ENCODE results near the gene GRIK2.

Gene GRIK2

DNA sequence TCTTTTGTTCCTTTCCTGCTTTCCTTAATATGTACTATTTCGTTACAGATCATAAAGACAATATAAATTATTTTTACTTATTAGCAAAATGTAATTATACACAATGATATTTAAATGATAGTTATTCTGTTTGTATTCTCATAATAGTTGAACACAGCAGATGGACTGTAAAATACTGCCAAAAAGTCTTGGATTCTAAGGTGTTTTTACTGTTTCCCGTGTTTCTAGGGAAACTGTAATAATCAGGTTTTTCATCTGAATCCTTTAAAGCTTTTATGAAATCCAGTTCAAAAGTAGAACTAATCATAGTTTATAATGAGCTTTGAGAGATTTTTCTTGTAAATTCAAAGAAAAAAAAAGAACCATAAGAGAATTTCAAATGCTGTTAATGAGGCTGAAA, 148.4 kb downstream of the GRIK2 start:
- DNase-seq (ENCODE audit: low read depth), result no peak
- no peak for TF ChIP-seq CTCF (conservative IDR thresholded peaks at IDR 0.05; ENCODE audit: low read depth, low read length)
- no peak overlapping the region for H3K4me3 ChIP-seq (ENCODE audit: low read length)

GRCh38 chr6:101543796-101544195, 150.3 kb downstream of the GRIK2 start:
- DNase-seq (ENCODE audit: low read depth), result no peak
- TF ChIP-seq CTCF (conservative IDR thresholded peaks at IDR 0.05; ENCODE audit: low read depth, low read length), result no peak
- H3K4me3 ChIP-seq (ENCODE audit: low read length), result no peak overlapping the region

DNA sequence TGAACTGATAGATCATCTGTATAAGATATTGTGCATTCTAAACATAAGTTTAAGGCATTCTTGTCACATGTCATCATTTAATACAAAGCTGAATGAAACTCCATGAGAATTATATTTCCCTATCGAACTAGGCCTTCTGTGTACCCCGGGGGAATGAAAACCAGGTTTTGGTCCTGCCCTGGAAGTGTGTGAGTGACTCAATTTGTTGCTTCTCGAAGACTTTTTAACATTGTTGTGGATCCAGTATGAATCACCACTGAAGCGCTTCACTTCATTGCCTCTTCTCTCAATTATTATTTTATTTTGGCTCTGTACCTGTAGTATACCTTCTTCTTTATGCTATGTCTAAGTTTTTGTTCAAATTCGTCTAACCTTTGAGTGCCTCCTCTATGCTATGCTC, 150.8 kb downstream of the GRIK2 start:
- no peak for TF ChIP-seq CTCF (conservative IDR thresholded peaks at IDR 0.05; ENCODE audit: low read depth, low read length)
- H3K4me3 ChIP-seq (ENCODE audit: low read length), result no peak overlapping the region
- no peak for DNase-seq (ENCODE audit: low read depth)

GRCh38 chr6:101545191-101545590, 151.7 kb downstream of the GRIK2 start:
- DNase-seq (ENCODE audit: low read depth), result no peak
- no peak overlapping the region for H3K4me3 ChIP-seq (ENCODE audit: low read length)
- TF ChIP-seq CTCF (conservative IDR thresholded peaks at IDR 0.05; ENCODE audit: low read depth, low read length), result no peak

- no peak overlapping the region for H3K4me3 ChIP-seq (ENCODE audit: low read length)
- TF ChIP-seq CTCF (conservative IDR thresholded peaks at IDR 0.05; ENCODE audit: low read depth, low read length), result no peak
- no peak for DNase-seq (ENCODE audit: low read depth)
Measured at GRCh38 chr6:101550451-101550850, 156.9 kb downstream of the GRIK2 start.

DNA sequence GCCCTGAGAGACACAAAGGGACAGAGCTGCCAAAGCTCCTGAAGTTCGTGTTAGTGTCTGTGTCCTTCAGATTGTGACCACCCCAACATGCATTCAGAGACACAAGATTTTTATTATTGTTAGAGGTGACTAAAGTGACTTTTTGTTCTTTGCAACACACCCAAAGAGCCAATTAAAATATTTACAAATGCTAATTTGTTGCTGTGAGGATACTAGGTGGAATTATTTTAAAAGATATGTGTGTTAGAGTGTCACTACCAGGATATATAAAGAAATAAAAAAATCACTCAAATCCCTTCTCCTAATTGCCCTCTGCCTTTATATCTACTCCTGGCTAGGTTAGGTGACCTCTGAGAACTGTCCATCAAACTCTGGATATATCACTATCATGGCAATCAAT, 160.7 kb downstream of the GRIK2 start:
- TF ChIP-seq CTCF (conservative IDR thresholded peaks at IDR 0.05; ENCODE audit: low read depth, low read length), result no peak
- no peak for DNase-seq (ENCODE audit: low read depth)
- no peak overlapping the region for H3K4me3 ChIP-seq (ENCODE audit: low read length)

DNA sequence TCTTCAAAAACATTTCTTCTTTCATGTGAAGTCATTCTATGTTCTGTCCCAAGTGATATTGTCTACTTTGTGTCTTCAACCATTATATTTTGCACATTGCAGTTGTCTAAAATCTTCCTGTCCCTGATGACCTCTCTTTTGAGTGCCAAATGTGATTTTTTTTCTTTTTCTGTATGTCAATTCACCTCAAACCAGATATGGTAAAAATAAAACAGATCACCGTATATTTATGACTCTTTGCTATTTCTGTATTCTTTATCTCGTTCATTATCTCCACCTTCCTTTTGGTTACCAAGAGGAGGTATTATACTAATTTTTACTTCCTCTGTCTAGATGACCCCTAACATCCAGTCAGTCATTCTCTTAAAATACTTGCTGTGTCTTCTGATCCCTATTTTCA, 165.2 kb downstream of the GRIK2 start:
- no peak for TF ChIP-seq CTCF (conservative IDR thresholded peaks at IDR 0.05; ENCODE audit: low read depth, low read length)
- H3K4me3 ChIP-seq (ENCODE audit: low read length), result no peak overlapping the region
- DNase-seq (ENCODE audit: low read depth), result no peak
